Ishikawa (cell line): Measurements from ENCODE around the gene PEX5.

Source experiments
- CREB1 ChIP-seq: IDR thresholded peaks from 2 replicates; pipeline ENCODE4 v1.6.1; 2012; ENCODE audit warnings: low read depth
- EP300 ChIP-seq: IDR thresholded peaks from 2 replicates; pipeline ENCODE4 v1.6.1; 2012; ENCODE audit warnings: borderline replicate concordance
- FOXM1 ChIP-seq: IDR thresholded peaks from 2 replicates; pipeline ENCODE4 v1.6.1; 2012; ENCODE audit warnings: low read depth, borderline replicate concordance
- NFIC ChIP-seq: IDR thresholded peaks from 2 replicates; pipeline ENCODE4 v1.6.1; 2012
- RAD21 ChIP-seq: IDR thresholded peaks from 2 replicates; pipeline ENCODE4 v1.6.1; 2012; ENCODE audit warnings: low read depth
- TAF1 ChIP-seq: IDR thresholded peaks from 2 replicates; pipeline ENCODE4 v1.6.1; 2012; ENCODE audit warnings: low read depth, mild to moderate bottlenecking
- YY1 ChIP-seq: IDR thresholded peaks from 2 replicates; pipeline ENCODE4 v1.6.1; 2012; ENCODE audit warnings: low read depth
- ZBTB7A ChIP-seq: IDR thresholded peaks from 2 replicates; pipeline ENCODE4 v1.6.1; 2012; ENCODE audit warnings: low read depth
- TF ChIP-seq, protein P1 (sequence below): IDR thresholded peaks from 2 replicates; pipeline ENCODE4 v1.6.1; 2012; ENCODE audit warnings: low read depth, mild to moderate bottlenecking

DNA sequence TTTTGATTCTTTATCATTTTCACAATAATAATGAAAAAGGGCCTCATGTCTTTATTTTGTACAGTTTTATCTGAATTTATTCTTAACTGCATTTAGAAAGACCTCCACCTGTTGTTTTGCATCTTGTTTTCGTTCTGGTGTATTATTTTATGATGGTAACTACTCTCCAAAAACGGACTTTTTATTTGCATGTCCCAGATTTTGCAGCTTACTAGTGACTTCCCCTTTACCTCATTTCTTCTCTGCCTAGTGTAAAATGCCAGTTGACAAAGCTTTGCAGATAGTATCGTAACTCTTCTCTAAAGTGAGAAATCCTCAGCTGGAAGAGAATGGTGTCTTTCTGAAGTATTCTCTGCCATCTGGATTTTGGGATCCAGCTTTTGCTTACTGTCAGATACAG is 17.2 kb downstream of the PEX5 start:
- TF ChIP-seq YY1 (no peak), RAD21 (no peak), FOXM1 (no peak), EP300 (no peak), NFIC (no peak), TAF1 (no peak), CREB1 (no peak), ZBTB7A (no peak)
- TF ChIP-seq, protein P1, sequence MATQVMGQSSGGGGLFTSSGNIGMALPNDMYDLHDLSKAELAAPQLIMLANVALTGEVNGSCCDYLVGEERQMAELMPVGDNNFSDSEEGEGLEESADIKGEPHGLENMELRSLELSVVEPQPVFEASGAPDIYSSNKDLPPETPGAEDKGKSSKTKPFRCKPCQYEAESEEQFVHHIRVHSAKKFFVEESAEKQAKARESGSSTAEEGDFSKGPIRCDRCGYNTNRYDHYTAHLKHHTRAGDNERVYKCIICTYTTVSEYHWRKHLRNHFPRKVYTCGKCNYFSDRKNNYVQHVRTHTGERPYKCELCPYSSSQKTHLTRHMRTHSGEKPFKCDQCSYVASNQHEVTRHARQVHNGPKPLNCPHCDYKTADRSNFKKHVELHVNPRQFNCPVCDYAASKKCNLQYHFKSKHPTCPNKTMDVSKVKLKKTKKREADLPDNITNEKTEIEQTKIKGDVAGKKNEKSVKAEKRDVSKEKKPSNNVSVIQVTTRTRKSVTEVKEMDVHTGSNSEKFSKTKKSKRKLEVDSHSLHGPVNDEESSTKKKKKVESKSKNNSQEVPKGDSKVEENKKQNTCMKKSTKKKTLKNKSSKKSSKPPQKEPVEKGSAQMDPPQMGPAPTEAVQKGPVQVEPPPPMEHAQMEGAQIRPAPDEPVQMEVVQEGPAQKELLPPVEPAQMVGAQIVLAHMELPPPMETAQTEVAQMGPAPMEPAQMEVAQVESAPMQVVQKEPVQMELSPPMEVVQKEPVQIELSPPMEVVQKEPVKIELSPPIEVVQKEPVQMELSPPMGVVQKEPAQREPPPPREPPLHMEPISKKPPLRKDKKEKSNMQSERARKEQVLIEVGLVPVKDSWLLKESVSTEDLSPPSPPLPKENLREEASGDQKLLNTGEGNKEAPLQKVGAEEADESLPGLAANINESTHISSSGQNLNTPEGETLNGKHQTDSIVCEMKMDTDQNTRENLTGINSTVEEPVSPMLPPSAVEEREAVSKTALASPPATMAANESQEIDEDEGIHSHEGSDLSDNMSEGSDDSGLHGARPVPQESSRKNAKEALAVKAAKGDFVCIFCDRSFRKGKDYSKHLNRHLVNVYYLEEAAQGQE, result no peak
